H1 (cell line): ENCODE measurements around the gene ADAD2. TPM values are rescaled to one million over a fixed set of nuclear protein-coding genes. Genes with fewer than 3 reads are reported as not detected.

Experiments
- BACH1 ChIP-seq: IDR thresholded peaks from 2 replicates; pipeline ENCODE4 v1.6.1; 2012; ENCODE audit warnings: low read length, improper control_type of control experiment
- PHF8 ChIP-seq: fragments of 200-600 bp; sonication (generic); conservative IDR thresholded peaks from 2 replicates; pipeline ENCODE4 v1.7.1; 2012; ENCODE audit warnings: low read depth, mild to moderate bottlenecking, inconsistent platforms, low read length, moderate library complexity
- SRF ChIP-seq: IDR thresholded peaks from 2 replicates; pipeline ENCODE4 v1.6.1; 2011; ENCODE audit warnings: mild to moderate bottlenecking, low read depth, low read length, moderate library complexity
- TAF1 ChIP-seq: IDR thresholded peaks from 2 replicates; pipeline ENCODE4 v1.6.1; 2011; ENCODE audit warnings: mild to moderate bottlenecking, low read depth, low read length
- polyA plus RNA-seq, 7 experiments: library from polyadenylated mRNA; depleted of rRNA in 3 of 7; stranded (reverse) in 5 of 7; unstranded in 2 of 7; fragments of >200 nt in 5 of 7; fragments of 200-250 nt in 2 of 7; gene quantifications; 1 replicate in 5 of 7; 2 replicates in 1 of 7; 4 replicates in 1 of 7; pipeline versions ENCODE4 v1.2.1 to v1.2.3, GENCODE V29; 2011 to 2013; ENCODE audit warnings: missing spikeins in 2 of 7, mixed read lengths in 2 of 7
- total RNA-seq: library from RNA; stranded (reverse); fragmentation: NEBNext Ultra II Directional; extraction: Animal tissue kit (Norgen Biotek cat#: 25700); gene quantifications from 2 replicates; pipeline ENCODE4 v1.2.1, GENCODE V29; 2021
- TF ChIP-seq, protein P1 (sequence below): IDR thresholded peaks from 2 replicates; pipeline ENCODE4 v1.6.1; 2012; ENCODE audit warnings: low read length, inconsistent platforms

Gene ADAD2
- total and polyA plus RNA-seq, 2 of the 8 experiments (the other 6 are each of a cell fraction or from before 2014, with no cell fraction given) = 1.2 to 1.3 TPM

DNA sequence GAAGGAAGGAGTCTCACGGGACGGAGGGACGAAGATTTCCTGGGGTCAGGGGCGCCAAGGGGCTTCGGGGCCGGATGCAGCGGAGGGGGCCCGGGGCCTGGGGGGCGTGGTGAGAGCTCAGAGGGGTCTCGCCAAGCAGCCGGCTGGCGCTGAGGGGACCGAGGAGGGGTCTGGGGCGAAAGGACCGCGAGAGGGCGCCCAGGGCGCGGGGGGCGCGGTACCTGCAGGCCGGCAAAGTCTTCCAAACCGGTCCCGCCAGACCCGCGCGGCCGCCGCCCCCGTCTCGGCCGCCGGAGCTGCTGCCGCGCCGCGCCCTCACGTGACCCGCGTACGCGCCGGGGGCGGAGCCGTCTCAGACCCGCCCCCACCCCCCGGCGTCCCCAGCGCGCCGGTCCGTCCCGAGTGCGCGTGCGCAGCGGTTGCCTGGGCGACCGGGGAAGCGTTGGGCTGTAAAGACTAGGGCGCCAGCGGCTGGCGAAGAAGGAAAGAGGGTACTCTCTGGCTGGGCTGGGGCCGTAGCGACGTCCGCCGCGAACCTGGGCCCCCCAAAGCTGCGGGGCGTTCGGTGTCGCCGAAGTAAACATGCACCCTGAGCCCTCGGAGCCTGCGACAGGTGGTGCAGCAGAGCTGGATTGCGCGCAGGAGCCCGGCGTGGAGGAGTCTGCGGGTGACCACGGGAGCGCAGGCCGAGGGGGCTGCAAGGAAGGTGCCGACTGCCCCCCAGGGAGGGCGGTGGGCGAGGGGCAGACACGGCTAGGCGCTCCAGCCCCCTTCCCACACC lies 45.9 kb upstream of the ADAD2 start, which contains the start of the genes DNAAF1 and HSDL1 (continued):
- TF ChIP-seq, protein P1, sequence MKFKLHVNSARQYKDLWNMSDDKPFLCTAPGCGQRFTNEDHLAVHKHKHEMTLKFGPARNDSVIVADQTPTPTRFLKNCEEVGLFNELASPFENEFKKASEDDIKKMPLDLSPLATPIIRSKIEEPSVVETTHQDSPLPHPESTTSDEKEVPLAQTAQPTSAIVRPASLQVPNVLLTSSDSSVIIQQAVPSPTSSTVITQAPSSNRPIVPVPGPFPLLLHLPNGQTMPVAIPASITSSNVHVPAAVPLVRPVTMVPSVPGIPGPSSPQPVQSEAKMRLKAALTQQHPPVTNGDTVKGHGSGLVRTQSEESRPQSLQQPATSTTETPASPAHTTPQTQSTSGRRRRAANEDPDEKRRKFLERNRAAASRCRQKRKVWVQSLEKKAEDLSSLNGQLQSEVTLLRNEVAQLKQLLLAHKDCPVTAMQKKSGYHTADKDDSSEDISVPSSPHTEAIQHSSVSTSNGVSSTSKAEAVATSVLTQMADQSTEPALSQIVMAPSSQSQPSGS = no peak
- no peak for TF ChIP-seq BACH1
- peak; percentile 19; the same call in 1 of the 2 replicates for TF ChIP-seq TAF1
- TF ChIP-seq SRF = no peak
- TF ChIP-seq PHF8 = peak; percentile 71
